Head of caudate nucleus (tissue), 42 donors: ENCODE data around the gene IFNA21.
"Not testable (repeated sequence)": the region's sequence is repeated elsewhere in the genome, so short reads cannot be mapped to it uniquely, and the experiment has no call there.

Experiments
- DNase-seq, 42 donors: peaks; one replicate each; pipeline versions ENCODE4 v3.0.0 to v3.0.0-alpha.2; 2020 to 2021; ENCODE audit warnings: mixed read lengths in 7 of 42
- intact Hi-C: fragments of 100-400 bp; cut with DNase I; formaldehyde crosslinking; loops from one replicate; pipeline ENCODE4 v1.15.0; 2022

The IFNA21 gene

GRCh38 chr9:21153336-21154017 is 13.0 kb downstream of the IFNA21 start:
- intact Hi-C loops = no loop called here
- peak in 4 of 42 donors; percentile 3 to 10 (median 6) for DNase-seq

- DNase-seq = no peak
- intact Hi-C loops = no loop called here
Measured at GRCh38 chr9:21144603-21145002, 21.9 kb downstream of the IFNA21 start.

GRCh38 chr9:21141427-21141882 is 25.0 kb downstream of the IFNA21 start, which contains the start of gene IFNW1:
Gene IFNW1, minus strand, starts transcription at chr9:21141832. Its CDS starts 262 bp downstream, at chr9:21141570.
- intact Hi-C loops = no loop called here
- no peak for DNase-seq

GRCh38 chr9:21137020-21137419 is 29.4 kb downstream of the IFNA21 start:
- no peak for DNase-seq
- intact Hi-C loops = no loop called here

- intact Hi-C loops = no loop called here
- no peak for DNase-seq
Measured at GRCh38 chr9:21135736-21136135, 30.7 kb downstream of the IFNA21 start.

GRCh38 chr9:21128186-21128585 is 38.3 kb downstream of the IFNA21 start:
- DNase-seq, intact Hi-C loops: not testable (repeated sequence)

- DNase-seq = no peak
- intact Hi-C loops = no loop called here
Measured at GRCh38 chr9:21121595-21122251, 44.7 kb downstream of the IFNA21 start.

GRCh38 chr9:21121079-21121478 is 45.4 kb downstream of the IFNA21 start:
- no peak for DNase-seq
- intact Hi-C loops = no loop called here

- intact Hi-C loops = loop anchor here (10.0 kb wide), 1 partner anchor 1194 kb away; no protein-coding TSS in a partner anchor
- DNase-seq = no peak
Measured at GRCh38 chr9:21119093-21119770, 47.2 kb downstream of the IFNA21 start.
